IMR-90 (cell line): Measurements from ENCODE around the gene OR4K1. TPM values are rescaled to one million over a fixed set of nuclear protein-coding genes. Genes with fewer than 3 reads are reported as not detected.

Source experiments
- ATAC-seq: fragments of 200-7000 bp; cut with Tn5 transposase; 2 replicates; pipeline ENCODE4 v1.9.1; 2020; ENCODE audit warnings: low read depth, mild to moderate bottlenecking, moderate library complexity
- BruUV-seq: library from RNA; stranded (reverse); fragments of 400-500 nt; replicated peaks from 2 replicates; lab custom pipeline; 2021; lab: Mats Ljungman, UMichigan
- CTCF ChIA-PET: fragments of 300-600 bp; formaldehyde crosslinking; extraction: SDS; loops from one replicate; lab custom pipeline; 2021; ENCODE audit warnings: antibody characterized with exemption; lab: Yijun Ruan, JAX
- POLR2A ChIA-PET: fragments of 300-600 bp; sonication (Branson Sonifier 250); formaldehyde crosslinking; loops from one replicate; lab custom pipeline; 2022; ENCODE audit warnings: antibody characterized with exemption; ENCODE audit not compliant: unreplicated experiment; lab: Charles Lee
- DNase-seq: peaks from one replicate; pipeline ENCODE4 v3.0.0; 2013
- H2AFZ ChIP-seq: replicated peaks from 2 replicates; pipeline ENCODE3; 2013; ENCODE audit warnings: low read length, mild to moderate bottlenecking; ENCODE audit not compliant: poor library complexity
- H2AK5ac ChIP-seq: 2 replicates; pipeline ENCODE4 v1.6.1; 2013; ENCODE audit warnings: low read depth, low read length, inconsistent platforms
- H2AK9ac ChIP-seq: replicated peaks from 2 replicates; pipeline ENCODE3; 2013; ENCODE audit warnings: mild to moderate bottlenecking, low read depth, low read length, moderate library complexity; ENCODE audit not compliant: poor library complexity
- H2BK120ac ChIP-seq: 2 replicates; pipeline ENCODE4 v1.6.1; 2013; ENCODE audit warnings: low read depth, low read length, inconsistent platforms
- H2BK15ac ChIP-seq: 3 replicates; pipeline ENCODE4 v1.6.1; 2013; ENCODE audit warnings: low read depth, low read length, inconsistent platforms
- H2BK20ac ChIP-seq: 2 replicates; pipeline ENCODE4 v1.6.1; 2013; ENCODE audit warnings: low read depth, mild to moderate bottlenecking, inconsistent platforms, low read length, moderate library complexity
- H2BK5ac ChIP-seq: 2 replicates; pipeline ENCODE4 v1.6.1; 2013; ENCODE audit warnings: mild to moderate bottlenecking, low read depth, low read length, inconsistent platforms; ENCODE audit not compliant: poor library complexity, severe bottlenecking
- H3K14ac ChIP-seq: replicated peaks from 2 replicates; pipeline ENCODE4 v1.6.1; 2013; ENCODE audit warnings: low read depth, low read length, inconsistent platforms
- H3K18ac ChIP-seq: 2 replicates; pipeline ENCODE4 v1.6.1; 2013; ENCODE audit warnings: low read depth, low read length, control low read depth
- H3K23ac ChIP-seq: 2 replicates; pipeline ENCODE4 v1.6.1; 2013; ENCODE audit warnings: low read depth, low read length, inconsistent platforms
- H3K27ac ChIP-seq: 2 replicates; pipeline ENCODE4 v1.5.1; 2013; ENCODE audit warnings: mild to moderate bottlenecking, control low read depth, low read length; ENCODE audit not compliant: insufficient read depth
- H3K27me3 ChIP-seq: 2 replicates; pipeline ENCODE4 v1.6.1; 2013; ENCODE audit warnings: low read length; ENCODE audit not compliant: control insufficient read depth, insufficient read depth
- H3K36me3 ChIP-seq: 2 replicates; pipeline ENCODE4 v1.6.1; 2013; ENCODE audit warnings: low read length, mixed read lengths; ENCODE audit not compliant: control insufficient read depth, insufficient read depth
- H3K4ac ChIP-seq: 2 replicates; pipeline ENCODE4 v1.6.1; 2013; ENCODE audit warnings: low read depth, low read length, inconsistent platforms
- H3K4me1 ChIP-seq: 2 replicates; pipeline ENCODE4 v1.6.1; 2013; ENCODE audit warnings: low read length, mixed read lengths; ENCODE audit not compliant: control insufficient read depth, insufficient read depth
- H3K4me2 ChIP-seq: 2 replicates; pipeline ENCODE4 v1.6.1; 2013; ENCODE audit warnings: low read depth, mild to moderate bottlenecking, control low read depth, low read length, moderate library complexity
- H3K4me3 ChIP-seq: 2 replicates; pipeline ENCODE4 v1.5.1; 2013; ENCODE audit warnings: low read depth, mild to moderate bottlenecking, control low read depth, low read length, moderate library complexity; ENCODE audit not compliant: insufficient read depth
- H3K56ac ChIP-seq: 2 replicates; pipeline ENCODE4 v1.6.1; 2013; ENCODE audit warnings: low read length, inconsistent platforms; ENCODE audit not compliant: insufficient read depth; ENCODE audit errors: extremely low read depth
- H3K79me1 ChIP-seq, 2 experiments: 2 replicates each; pipeline ENCODE4 v1.6.1; 2013; ENCODE audit warnings: low read length in 2 of 2, inconsistent platforms in 1 of 2, low read depth in 1 of 2
- H3K9ac ChIP-seq: 2 replicates; pipeline ENCODE4 v1.6.1; 2013; ENCODE audit warnings: low read depth, low read length, control low read depth
- H3K9me1 ChIP-seq: 2 replicates; pipeline ENCODE4 v1.6.1; 2013; ENCODE audit warnings: low read length, inconsistent platforms; ENCODE audit not compliant: insufficient read depth
- H3K9me3 ChIP-seq: 2 replicates; pipeline ENCODE4 v1.6.1; 2013; ENCODE audit warnings: low read length; ENCODE audit not compliant: control insufficient read depth, insufficient read depth
- H4K20me1 ChIP-seq: 2 replicates; pipeline ENCODE4 v1.6.1; 2013; ENCODE audit warnings: low read length, inconsistent platforms; ENCODE audit not compliant: insufficient read depth
- H4K5ac ChIP-seq: 2 replicates; pipeline ENCODE4 v1.6.1; 2013; ENCODE audit warnings: mild to moderate bottlenecking, low read depth, low read length, control low read depth
- H4K8ac ChIP-seq, 2 experiments: 2 replicates each; pipeline ENCODE4 v1.6.1; 2013; ENCODE audit warnings: low read depth in 2 of 2, low read length in 2 of 2, control low read depth in 1 of 2, inconsistent platforms in 1 of 2
- H4K91ac ChIP-seq: 2 replicates; pipeline ENCODE4 v1.6.1; 2013; ENCODE audit warnings: low read depth, low read length, inconsistent platforms; ENCODE audit not compliant: insufficient read depth
- BHLHE40 ChIP-seq: fragments of 150-350 bp; IDR thresholded peaks from 2 replicates; pipeline ENCODE4 v1.6.1; 2016; ENCODE audit warnings: mild to moderate bottlenecking, low read depth, low read length
- CEBPB ChIP-seq: IDR thresholded peaks from 2 replicates; pipeline ENCODE4 v1.6.1; 2012; ENCODE audit warnings: low read depth, low read length, improper control_type of control experiment
- CHD1 ChIP-seq: IDR thresholded peaks from 2 replicates; pipeline ENCODE4 v1.6.1; 2012; ENCODE audit warnings: low read depth, low read length, improper control_type of control experiment
- FOS ChIP-seq: fragments of 150-350 bp; IDR thresholded peaks from 2 replicates; pipeline ENCODE4 v1.6.1; 2016; ENCODE audit warnings: low read depth, low read length
- MAFK ChIP-seq: IDR thresholded peaks from 2 replicates; pipeline ENCODE4 v1.6.1; 2012; ENCODE audit warnings: low read depth, low read length, improper control_type of control experiment
- MAZ ChIP-seq: IDR thresholded peaks from 2 replicates; pipeline ENCODE4 v1.6.1; 2012; ENCODE audit warnings: low read depth, mild to moderate bottlenecking, low read length, improper control_type of control experiment, moderate library complexity, borderline replicate concordance
- MXI1 ChIP-seq: IDR thresholded peaks from 2 replicates; pipeline ENCODE4 v1.6.1; 2012; ENCODE audit warnings: low read depth, mild to moderate bottlenecking, low read length, moderate library complexity, borderline replicate concordance
- NFE2L2 ChIP-seq: fragments of 150-350 bp; IDR thresholded peaks from 2 replicates; pipeline ENCODE4 v1.6.1; 2016; ENCODE audit warnings: low read depth, mild to moderate bottlenecking, low read length
- POLR2A ChIP-seq: IDR thresholded peaks from 2 replicates; pipeline ENCODE4 v1.6.1; 2012; ENCODE audit warnings: mild to moderate bottlenecking, low read depth, low read length
- RAD21 ChIP-seq: IDR thresholded peaks from 2 replicates; pipeline ENCODE4 v1.6.1; 2012; ENCODE audit warnings: low read length, improper control_type of control experiment
- RCOR1 ChIP-seq: IDR thresholded peaks from 2 replicates; pipeline ENCODE4 v1.6.1; 2012; ENCODE audit warnings: mild to moderate bottlenecking, low read length, improper control_type of control experiment; ENCODE audit not compliant: insufficient replicate concordance
- RFX5 ChIP-seq: IDR thresholded peaks from 2 replicates; pipeline ENCODE4 v1.8.0; 2012; ENCODE audit warnings: low read depth, mild to moderate bottlenecking, low read length, moderate library complexity
- SMC3 ChIP-seq: fragments of 150-350 bp; IDR thresholded peaks from 2 replicates; pipeline ENCODE4 v1.6.1; 2016; ENCODE audit warnings: low read depth, mild to moderate bottlenecking, antibody characterized with exemption, low read length, moderate library complexity
- WGBS, 2 experiments: methylation state at CpG; one replicate each; pipeline versions ENCODE4 v1.1.5 to v1.1.7; 2013; ENCODE audit warnings: missing lambda C conversion rate in 2 of 2; ENCODE audit not compliant: insufficient read length in 1 of 2; ENCODE audit errors: extremely low coverage in 2 of 2; 5-methylcytosine and 5-hydroxymethylcytosine counted together
- dilution Hi-C: fragments of 300-500 bp; cut with HindIII; formaldehyde crosslinking; loops from one replicate; pipeline ENCODE4 v1.14.3; 2018; ENCODE audit warnings: low sequenced_read_pairs; ENCODE audit not compliant: unreplicated experiment
- in situ Hi-C: fragments of 300-500 bp; cut with MboI; formaldehyde crosslinking; loops from 3 replicates; pipeline ENCODE4 v1.14.3; 2019; ENCODE audit warnings: low sequenced_read_pairs, inconsistent platforms, mixed read lengths
- intact Hi-C: fragments of 100-400 bp; cut with micrococcal nuclease; formaldehyde crosslinking; loops from 2 replicates; pipeline ENCODE4 v1.10.0; 2022
- polyA plus RNA-seq, 3 experiments: library from polyadenylated mRNA; depleted of rRNA; stranded (reverse); fragments of >200 nt; gene quantifications; 2 replicates each; pipeline ENCODE4 v1.2.3, GENCODE V29; 2012; ENCODE audit warnings: low replicate concordance in 1 of 3
- total RNA-seq: library from RNA; depleted of rRNA; stranded (reverse); fragments of >200 nt; gene quantifications from 2 replicates; pipeline ENCODE4 v1.2.3, GENCODE V29; 2012
- TF ChIP-seq, protein P1 (sequence below): conservative IDR thresholded peaks from 2 replicates; pipeline ENCODE4 v1.5.1; 2012; ENCODE audit warnings: mild to moderate bottlenecking, low read depth, low read length, improper control_type of control experiment
- TF ChIP-seq, protein P2 (sequence below): fragments of 150-350 bp; IDR thresholded peaks from 2 replicates; pipeline ENCODE4 v1.6.1; 2016; ENCODE audit warnings: low read depth, mild to moderate bottlenecking, low read length, moderate library complexity, borderline replicate concordance
- TF ChIP-seq, protein P3 (sequence below): fragments of 150-350 bp; IDR thresholded peaks from 2 replicates; pipeline ENCODE4 v1.6.1; 2017; ENCODE audit warnings: mild to moderate bottlenecking, antibody characterized with exemption, low read length, low read depth

The OR4K1 gene
- total and polyA plus RNA-seq, 2 of the 4 experiments (the other 2 are of a cell fraction): not detected

DNA sequence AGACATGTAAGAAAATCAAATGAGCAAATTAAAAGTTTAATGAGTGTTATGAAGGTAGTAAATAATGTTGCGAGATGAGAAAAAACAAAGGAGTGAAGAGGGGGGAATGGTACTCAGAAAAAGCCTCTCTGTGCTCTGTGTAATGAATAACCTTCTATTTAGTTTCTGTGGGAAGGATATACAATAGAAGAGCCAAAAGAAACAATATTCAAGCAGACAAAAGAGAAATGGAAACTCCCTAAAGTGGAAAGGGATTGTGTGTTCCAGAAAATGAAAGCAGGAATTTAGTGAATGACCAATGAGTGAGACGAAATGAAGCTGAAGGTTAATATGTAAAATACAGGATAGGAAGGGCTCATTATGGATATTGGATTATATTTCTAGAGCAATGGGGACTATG, 18.5 kb downstream of the OR4K1 start:
- CTCF ChIA-PET: no interaction called here
- no peak overlapping the region for H4K8ac ChIP-seq
- in situ Hi-C loops (no loop called here), intact Hi-C loops (no loop called here), dilution Hi-C loops (no loop called here)
- no peak overlapping the region for H3K4me2 ChIP-seq
- H2BK15ac ChIP-seq: no peak overlapping the region
- H3K4me1 ChIP-seq: no peaks in the 10 kb centered on the region
- H3K4me3 ChIP-seq: no peak overlapping the region
- no peak overlapping the region for H2BK120ac ChIP-seq
- DNase-seq (no peak), ATAC-seq (no peak)
- H3K9me1 ChIP-seq: no peaks in the 10 kb centered on the region
- H2BK20ac ChIP-seq: no peak overlapping the region
- no peak overlapping the region for H2AK9ac ChIP-seq
- H3K14ac ChIP-seq: no peak overlapping the region
- H4K20me1 ChIP-seq: no peaks in the 10 kb centered on the region
- H2AK5ac ChIP-seq: no peak overlapping the region
- no peak overlapping the region for H4K91ac ChIP-seq
- no peak overlapping the region for H2BK5ac ChIP-seq
- no TSS peak for BruUV-seq
- no peaks in the 10 kb centered on the region for H3K36me3 ChIP-seq
- H3K27me3 ChIP-seq: no peaks in the 10 kb centered on the region
- H3K18ac ChIP-seq: no peak overlapping the region
- no peak overlapping the region for H3K56ac ChIP-seq
- H3K4ac ChIP-seq: no peak overlapping the region
- H2AFZ ChIP-seq: no peak overlapping the region
- H4K5ac ChIP-seq: no peak overlapping the region
- 34 to 100% methylated on average over 1 to 2 of the region's 2 CpGs for WGBS, 2 experiments
- H3K9ac ChIP-seq: no peak overlapping the region
- H3K9me3 ChIP-seq: peaks cover 6% of the 10 kb centered on the region
- POLR2A ChIA-PET: no interaction called here
- H3K27ac ChIP-seq: no peak overlapping the region
- no peak overlapping the region for H3K23ac ChIP-seq
- H3K79me1 ChIP-seq: no peaks in the 10 kb centered on the region
- no peak for TF ChIP-seq SMC3
- TF ChIP-seq MXI1: no peak
- no peak for TF ChIP-seq RCOR1
- TF ChIP-seq RAD21: no peak
- TF ChIP-seq, protein P1, sequence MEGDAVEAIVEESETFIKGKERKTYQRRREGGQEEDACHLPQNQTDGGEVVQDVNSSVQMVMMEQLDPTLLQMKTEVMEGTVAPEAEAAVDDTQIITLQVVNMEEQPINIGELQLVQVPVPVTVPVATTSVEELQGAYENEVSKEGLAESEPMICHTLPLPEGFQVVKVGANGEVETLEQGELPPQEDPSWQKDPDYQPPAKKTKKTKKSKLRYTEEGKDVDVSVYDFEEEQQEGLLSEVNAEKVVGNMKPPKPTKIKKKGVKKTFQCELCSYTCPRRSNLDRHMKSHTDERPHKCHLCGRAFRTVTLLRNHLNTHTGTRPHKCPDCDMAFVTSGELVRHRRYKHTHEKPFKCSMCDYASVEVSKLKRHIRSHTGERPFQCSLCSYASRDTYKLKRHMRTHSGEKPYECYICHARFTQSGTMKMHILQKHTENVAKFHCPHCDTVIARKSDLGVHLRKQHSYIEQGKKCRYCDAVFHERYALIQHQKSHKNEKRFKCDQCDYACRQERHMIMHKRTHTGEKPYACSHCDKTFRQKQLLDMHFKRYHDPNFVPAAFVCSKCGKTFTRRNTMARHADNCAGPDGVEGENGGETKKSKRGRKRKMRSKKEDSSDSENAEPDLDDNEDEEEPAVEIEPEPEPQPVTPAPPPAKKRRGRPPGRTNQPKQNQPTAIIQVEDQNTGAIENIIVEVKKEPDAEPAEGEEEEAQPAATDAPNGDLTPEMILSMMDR: no peak
- TF ChIP-seq, protein P2, sequence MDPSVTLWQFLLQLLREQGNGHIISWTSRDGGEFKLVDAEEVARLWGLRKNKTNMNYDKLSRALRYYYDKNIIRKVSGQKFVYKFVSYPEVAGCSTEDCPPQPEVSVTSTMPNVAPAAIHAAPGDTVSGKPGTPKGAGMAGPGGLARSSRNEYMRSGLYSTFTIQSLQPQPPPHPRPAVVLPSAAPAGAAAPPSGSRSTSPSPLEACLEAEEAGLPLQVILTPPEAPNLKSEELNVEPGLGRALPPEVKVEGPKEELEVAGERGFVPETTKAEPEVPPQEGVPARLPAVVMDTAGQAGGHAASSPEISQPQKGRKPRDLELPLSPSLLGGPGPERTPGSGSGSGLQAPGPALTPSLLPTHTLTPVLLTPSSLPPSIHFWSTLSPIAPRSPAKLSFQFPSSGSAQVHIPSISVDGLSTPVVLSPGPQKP: no peak
- TF ChIP-seq, protein P3, sequence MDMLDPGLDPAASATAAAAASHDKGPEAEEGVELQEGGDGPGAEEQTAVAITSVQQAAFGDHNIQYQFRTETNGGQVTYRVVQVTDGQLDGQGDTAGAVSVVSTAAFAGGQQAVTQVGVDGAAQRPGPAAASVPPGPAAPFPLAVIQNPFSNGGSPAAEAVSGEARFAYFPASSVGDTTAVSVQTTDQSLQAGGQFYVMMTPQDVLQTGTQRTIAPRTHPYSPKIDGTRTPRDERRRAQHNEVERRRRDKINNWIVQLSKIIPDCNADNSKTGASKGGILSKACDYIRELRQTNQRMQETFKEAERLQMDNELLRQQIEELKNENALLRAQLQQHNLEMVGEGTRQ: no peak
- no peak for TF ChIP-seq CEBPB
- no peak for TF ChIP-seq MAZ
- no peak for TF ChIP-seq CHD1
- TF ChIP-seq NFE2L2: no peak
- TF ChIP-seq RFX5: no peak
- no peak for TF ChIP-seq MAFK
- TF ChIP-seq BHLHE40: no peak
- no peak for TF ChIP-seq FOS
- TF ChIP-seq POLR2A: no peak
